Right lobe of liver (tissue), 4 donors: Measurements from ENCODE around the gene RNF182.

Experiments
- CTCF ChIP-seq, 4 donors: fragments of 200-600 bp in 3 of 4; fragments of 450-650 bp in 1 of 4; IDR thresholded peaks; one replicate each; pipeline versions ENCODE4 v1.5.1 to v1.8.0; 2016 to 2022; ENCODE audit warnings: antibody characterized with exemption in 4 of 4, mild to moderate bottlenecking in 2 of 4
- POLR2A ChIP-seq: fragments of 450-650 bp; IDR thresholded peaks from one replicate; pipeline ENCODE4 v1.6.1; 2017; ENCODE audit warnings: antibody characterized with exemption, mild to moderate bottlenecking
- donor health status: DM: no; HTN: no; CAD: no.
- donor health status: DM: no; HTN: no; CAD: no.
- donor health status: DM: no; HTN: yes; CAD: no.

- TF ChIP-seq CTCF (IDR thresholded peaks at IDR 0.05) (no peak), POLR2A (no peak)
These were observed 93.1 kb downstream of the RNF182 start for GRCh38 chr6:14017626-14018475.
